GM18519 (cell line): ENCODE data around the gene BPIFA3.
"Not testable (repeated sequence)": the region's sequence is repeated elsewhere in the genome, so short reads cannot be mapped to it uniquely, and the experiment has no call there.

Source experiments
- ATAC-seq: cut with Tn5 transposase; IDR thresholded peaks from one replicate; pipeline ENCODE4 v1.9.1; 2021; ENCODE audit warnings: mild to moderate bottlenecking, moderate library complexity; ENCODE audit not compliant: unreplicated experiment, low FRiP score

The BPIFA3 gene

GRCh38 chr20:33217052-33217451, at the start of gene BPIFA3:
TSS of gene BPIFA3 (plus strand) at chr20:33217352. CDS start at chr20:33217537, 185 bp downstream.
- ATAC-seq: no peak

DNA sequence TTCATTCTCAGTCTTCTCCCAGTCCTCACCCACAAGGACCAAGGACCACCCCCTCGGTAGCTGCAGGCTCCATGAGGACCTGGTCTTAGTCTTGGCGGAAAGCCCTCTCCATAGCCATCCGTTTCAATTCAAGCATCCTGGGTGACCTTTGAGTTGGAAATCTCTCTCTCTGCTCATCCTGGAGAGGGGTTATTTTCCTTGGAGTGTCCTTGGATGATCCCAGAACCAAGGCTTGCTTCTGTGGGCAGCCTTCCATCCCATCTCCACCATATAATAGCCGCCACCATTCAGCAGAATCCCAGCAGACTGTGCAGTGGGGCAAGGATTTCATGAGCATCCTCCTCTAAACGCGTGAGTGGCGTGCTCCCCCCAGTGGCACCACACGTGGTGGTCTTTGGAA, 49.3 kb upstream of the BPIFA3 start, which contains the start of gene BPIFA2:
Gene BPIFA2, plus strand, starts transcription at position 301 of the 400 bp plus-strand sequence. CDS start 987 bp downstream, outside the sequence.
- ATAC-seq: no peak

DNA sequence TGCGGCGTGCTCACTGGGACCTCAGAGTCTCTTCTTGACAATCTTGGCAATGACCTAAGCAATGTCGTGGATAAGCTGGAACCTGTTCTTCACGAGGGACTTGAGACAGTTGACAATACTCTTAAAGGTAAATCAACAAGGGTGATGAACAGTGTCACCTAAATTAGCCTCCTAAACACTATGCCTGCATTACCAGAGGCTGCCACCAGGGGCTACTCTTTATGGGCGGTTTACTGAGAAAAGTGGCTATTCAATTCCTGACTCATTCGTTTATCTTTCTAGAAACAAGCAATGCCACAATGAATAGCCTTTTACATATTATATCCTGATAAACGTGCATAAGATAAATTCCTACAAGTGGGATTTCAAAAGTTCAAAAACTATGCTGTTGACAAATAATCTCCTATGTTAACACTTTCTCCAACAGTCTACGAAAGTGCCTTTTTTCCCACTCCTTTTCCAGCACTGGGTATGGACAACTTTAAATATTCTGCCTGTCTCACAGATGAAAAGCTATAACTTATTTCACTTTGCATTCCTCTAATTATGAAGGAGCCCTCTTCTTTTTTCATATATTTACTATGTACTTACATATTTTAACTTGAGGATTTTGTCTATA, 47.9 kb upstream of the BPIFA3 start:
- ATAC-seq: no peak

- ATAC-seq: no peak
These were observed 44.4 kb upstream of the BPIFA3 start for GRCh38 chr20:33172781-33173180.

DNA sequence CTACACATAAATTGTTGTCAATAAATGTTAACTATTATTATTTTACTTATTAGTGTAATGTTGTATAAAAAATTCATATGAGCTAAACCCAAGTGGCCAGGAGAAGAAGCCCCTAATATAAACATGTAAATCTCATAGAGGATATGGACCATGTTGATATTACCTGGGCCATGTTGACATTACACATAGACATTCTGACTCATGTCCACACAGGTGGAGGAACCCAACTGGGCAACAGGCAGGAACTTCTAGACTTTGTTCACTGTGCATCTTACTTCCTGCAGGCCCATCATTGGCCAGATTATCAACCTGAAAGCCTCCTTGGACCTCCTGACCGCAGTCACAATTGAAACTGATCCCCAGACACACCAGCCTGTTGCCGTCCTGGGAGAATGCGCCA, 42.0 kb upstream of the BPIFA3 start:
- ATAC-seq: no peak

DNA sequence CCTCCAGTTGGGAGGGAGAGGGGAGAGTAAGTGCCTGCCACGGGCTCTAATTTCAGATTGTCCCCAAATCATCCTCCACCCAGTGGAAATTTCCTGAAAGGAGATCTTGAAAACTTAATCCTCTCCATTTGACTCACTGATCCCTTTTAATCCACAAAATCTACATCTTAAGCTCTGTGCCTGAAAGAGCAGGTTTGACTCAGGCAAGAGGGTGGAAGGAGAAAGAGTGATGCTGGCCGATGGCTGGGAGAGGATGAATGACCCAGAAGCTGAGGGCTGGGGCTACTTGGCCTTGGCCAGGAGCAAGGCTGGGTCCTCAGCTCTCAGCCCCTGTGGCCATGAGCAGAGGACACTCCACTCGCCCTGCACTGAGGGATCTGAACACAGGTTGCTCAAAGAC, 41.1 kb upstream of the BPIFA3 start:
- ATAC-seq: no peak

DNA sequence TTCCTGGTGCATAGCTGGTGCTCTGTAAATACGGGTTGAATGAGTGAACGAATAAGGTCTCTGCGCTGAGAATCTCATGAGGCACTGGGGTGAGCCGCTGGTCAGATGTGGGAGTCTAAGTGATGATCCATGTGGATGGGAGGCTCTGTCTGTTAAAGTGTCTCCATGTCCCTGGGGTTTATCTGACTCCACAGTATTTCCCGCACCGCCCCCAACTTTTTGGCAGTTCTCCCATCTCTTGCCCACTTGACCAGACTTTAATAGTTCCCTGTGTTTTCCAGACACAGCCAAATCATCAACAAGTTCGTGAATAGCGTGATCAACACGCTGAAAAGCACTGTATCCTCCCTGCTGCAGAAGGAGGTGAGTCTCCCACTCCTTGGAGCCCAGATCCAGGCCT, 39.3 kb upstream of the BPIFA3 start:
- ATAC-seq: no peak

GRCh38 chr20:33178726-33179125, 38.4 kb upstream of the BPIFA3 start:
- no peak for ATAC-seq

GRCh38 chr20:33180169-33180568, 37.0 kb upstream of the BPIFA3 start:
- ATAC-seq: no peak

DNA sequence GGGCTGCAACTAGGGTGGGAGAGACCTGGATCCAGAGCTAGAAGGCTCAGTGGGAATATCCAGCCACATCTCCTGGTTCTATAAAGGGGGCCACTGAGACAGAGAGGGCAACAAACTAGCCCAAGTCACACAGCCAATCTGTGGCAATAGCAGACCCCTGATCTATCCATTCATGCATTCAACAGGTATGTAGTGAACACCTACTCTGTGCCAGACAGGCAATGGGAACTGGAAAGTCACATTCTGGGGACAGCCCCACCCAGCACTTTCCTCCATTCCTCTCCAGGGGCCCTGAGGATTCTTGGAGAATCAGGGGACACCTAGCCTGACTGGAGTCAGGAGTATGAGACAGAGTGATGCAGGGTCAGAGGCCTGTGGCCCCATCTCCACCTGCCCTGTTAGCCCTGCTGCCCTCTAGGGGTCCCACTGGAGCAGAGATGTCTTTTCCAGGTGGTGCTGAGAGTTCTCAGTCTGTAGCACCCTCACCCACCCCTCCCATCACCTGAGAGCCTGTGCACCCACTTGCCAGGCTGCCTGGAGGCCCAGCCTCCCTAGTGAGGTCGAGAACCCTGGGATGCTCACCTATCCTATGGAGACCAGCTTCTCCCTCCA, 35.6 kb upstream of the BPIFA3 start:
- ATAC-seq: no peak

DNA sequence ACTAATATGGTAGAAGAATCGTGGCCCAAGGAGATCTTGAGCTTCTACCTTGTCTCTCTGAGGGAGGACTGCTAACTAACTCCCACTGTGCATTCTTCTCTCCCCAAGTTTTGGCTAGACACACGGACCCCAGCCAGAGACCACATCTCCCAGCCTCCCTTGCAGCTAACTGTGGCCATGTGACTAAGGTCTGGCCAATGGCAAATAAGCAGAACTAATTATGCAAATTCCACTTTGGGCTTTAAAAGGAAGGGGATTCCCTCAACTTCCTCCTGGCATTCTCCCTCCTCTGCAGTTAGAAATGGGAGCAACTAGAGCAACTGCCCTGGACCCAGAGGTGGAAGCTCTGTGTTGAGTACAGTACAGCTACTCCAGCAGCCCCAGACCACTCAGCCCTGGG, 33.8 kb upstream of the BPIFA3 start:
- ATAC-seq: no peak

DNA sequence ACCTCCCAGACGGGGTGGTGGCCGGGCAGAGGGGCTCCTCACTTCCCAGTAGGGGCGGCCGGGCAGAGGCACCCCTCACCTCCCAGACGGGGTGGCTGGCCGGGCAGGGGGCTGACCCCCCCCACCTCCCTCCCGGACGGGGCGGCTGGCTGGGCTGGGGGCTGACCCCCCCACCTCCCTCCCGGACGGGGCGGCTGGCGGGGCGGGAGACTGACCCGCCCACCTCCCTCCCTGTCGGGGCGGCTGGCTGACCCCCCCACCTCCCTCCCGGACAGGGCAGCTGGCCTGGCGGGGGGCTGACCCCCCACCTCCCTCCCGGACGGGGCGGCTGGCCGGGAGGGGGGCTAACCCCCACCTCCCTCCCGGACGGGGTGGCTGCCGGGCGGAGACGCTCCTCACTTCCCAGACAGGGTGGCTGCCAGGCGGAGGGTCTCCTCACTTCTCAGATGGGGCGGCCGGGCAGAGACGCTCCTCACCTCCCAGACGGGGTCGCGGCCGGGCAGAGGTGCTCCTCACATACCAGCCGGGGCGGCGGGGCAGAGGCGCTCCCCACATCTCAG, 32.0 kb upstream of the BPIFA3 start:
- not testable (repeated sequence) for ATAC-seq

DNA sequence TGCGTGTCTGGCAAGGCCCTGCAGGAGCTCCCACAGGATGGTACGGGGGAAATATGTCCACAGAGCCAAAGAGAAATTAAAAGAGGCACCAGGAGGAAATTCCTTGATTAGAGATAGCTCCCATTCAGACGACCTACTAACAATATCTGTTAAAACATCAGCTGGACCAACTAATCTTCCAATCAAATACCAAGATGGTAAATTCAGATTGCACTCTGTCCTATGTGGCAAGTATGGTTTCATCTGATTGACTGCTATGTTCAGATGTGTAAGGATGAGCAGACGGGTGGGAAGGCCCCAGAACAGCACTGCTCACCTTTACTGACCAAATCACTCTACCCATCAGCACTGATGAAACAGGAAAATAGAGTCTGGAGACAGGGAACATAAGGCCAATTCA, 29.7 kb upstream of the BPIFA3 start:
- no peak for ATAC-seq

- no peak for ATAC-seq
These were observed 28.7 kb upstream of the BPIFA3 start for GRCh38 chr20:33188421-33188820.

- ATAC-seq: no peak
These were observed 25.7 kb upstream of the BPIFA3 start for GRCh38 chr20:33191484-33191883.

DNA sequence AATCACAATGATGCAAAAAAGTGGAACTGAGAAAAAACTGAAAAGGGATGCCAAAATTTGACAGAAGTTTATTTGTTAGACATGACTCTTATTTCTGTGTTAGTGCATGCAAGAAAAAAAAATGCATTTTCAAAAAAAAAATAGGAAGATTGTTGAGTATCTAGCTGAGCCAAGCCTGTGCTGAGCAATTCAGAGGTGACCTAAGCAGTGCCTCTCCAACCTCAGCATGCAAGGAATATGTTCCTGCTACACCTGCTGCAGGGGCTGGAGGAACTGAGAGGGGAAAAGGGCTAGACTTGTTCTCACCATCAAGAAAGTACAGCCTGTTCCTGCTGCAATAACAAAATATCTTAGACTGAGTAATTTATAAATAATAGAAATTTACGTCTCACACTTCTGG, 25.2 kb upstream of the BPIFA3 start:
- no peak for ATAC-seq

GRCh38 chr20:33192912-33193501, 24.1 kb upstream of the BPIFA3 start:
- ATAC-seq: no peak

DNA sequence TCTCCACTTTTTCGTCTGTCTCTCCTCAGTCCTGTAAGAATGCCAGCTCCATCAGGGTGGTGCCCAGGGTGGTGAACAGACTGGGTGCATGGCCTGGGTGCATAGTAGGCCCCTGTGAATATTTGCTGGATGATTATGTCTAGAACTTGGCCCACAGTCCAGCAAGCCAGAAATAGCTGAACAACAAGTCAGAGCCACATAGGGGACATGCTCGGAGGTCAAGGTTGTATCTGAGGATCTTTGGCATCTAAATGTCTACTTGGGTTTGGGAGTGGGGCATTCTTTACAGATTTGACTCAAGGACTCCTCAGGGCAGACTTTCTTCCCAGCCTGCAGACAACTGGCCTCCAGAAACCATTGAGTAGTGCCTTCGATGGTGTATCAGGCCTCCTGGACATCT, 18.1 kb upstream of the BPIFA3 start:
- ATAC-seq: no peak

DNA sequence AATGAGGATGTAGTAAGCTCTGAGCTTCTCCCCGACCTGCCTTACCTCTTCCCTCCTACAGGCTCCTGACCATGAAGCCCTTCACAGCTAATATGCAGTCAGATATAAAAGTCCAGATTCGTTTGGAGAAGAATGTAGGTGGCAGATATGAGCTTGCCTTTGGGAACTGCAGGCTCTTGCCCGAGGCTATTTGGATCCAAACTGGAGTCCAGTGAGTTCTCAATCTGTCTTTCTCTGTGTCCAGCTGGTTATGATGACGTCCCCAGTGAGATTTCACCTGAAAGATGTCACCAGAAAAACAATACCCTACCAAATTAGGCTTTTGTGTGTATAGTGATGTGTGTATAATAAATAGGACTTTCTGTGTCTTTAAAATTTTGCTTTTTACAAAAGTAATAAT, 14.7 kb upstream of the BPIFA3 start:
- no peak for ATAC-seq

- ATAC-seq: no peak
These were observed 13.7 kb upstream of the BPIFA3 start for GRCh38 chr20:33203444-33203843.

- ATAC-seq: no peak
These were observed 7.4 kb upstream of the BPIFA3 start for GRCh38 chr20:33209789-33210188.

DNA sequence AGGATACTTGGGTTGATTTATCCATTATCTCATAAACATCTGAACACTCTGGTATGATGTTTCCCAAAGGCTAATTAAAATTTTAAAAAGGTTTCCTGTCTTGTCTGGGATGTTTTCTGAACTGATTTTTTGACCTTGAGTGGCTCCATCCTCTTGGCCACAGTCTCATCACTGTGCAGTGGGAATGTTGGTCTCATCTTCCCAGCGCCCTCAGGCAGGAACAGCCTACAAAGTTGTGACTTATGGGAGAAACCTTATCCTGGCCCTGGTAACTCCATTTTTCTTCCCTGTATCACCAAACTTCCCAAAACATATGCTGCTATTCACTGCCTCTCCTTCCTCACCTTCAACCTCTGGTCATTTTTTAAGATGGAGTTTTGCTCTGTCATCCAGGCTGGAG, 6.8 kb upstream of the BPIFA3 start:
- no peak for ATAC-seq
